Measurements from ENCODE around the gene KCTD2.

KCTD2 gene

DNA sequence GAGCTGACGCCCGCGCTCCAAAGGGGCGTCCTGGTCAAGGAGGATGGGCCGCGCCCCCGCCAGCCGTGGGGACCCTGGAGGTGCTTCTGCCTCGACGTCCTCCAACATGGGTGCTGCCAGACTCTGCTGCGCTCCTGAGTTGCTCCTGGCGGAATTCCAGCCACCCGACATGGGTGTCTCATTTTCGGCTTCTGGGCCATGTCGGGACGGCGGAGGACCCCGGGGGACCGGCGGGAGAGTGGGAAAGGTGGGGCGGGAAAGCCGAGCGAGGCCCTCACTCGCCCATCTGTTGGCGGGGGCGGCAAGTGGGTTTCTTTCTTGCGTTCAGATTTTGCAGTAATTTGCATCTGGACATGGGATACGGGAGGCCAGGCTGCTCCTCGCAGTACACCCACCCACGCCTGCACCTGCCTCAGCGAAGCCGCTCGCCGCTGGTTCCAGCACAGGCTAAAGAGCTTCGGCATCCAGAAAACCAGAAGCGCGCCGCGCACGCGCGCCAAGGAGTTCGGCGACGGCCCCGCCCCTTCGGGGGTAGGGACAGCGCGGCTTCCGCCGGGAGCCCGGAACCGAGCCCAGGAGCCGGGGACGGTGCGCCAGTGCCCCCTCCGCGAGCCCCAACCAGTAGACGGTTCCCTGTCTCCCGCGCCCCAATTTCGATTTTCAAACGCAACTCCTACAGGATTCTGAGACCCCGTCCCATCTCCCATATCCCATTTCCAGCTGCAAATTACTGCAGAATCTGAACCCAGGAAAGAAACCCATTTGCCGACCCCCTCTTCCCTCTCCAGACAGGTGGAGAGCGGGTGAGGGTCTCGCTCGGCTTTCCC is 62.6 kb downstream of the KCTD2 start, which contains the start of gene ARMC7:
TSS of gene ARMC7 (plus strand) at position 563 of the 827 bp plus-strand sequence. CDS start 320 bp downstream, outside the sequence.
- DNase-seq (peak; percentile 88 to 90), ATAC-seq (peak; percentile 84)
- Mint-ChIP-seq H3K4me1 (peaks cover 42% of the 10 kb centered on the region), H3K4me3 (peak within 1 kb of the TSS; percentile 89 to 93), H3K9me3 (no peaks in the 10 kb centered on the region), H3K27me3 (no peaks in the 10 kb centered on the region), H3K27ac (peak within 1 kb of the TSS; percentile 66 to 75)

GRCh38 chr17:75110234-75110937 is 63.4 kb downstream of the KCTD2 start:
- Mint-ChIP-seq H3K9me3 (no peaks in the 10 kb centered on the region), H3K27ac (peak overlapping the region; percentile 48 to 61), H3K4me1 (peaks cover 48% of the 10 kb centered on the region), H3K27me3 (no peaks in the 10 kb centered on the region), H3K4me3 (peak overlapping the region; percentile 89 to 93)
- ATAC-seq (no peak), DNase-seq (peak; percentile 30 to 36)

- Mint-ChIP-seq H3K27ac (no peak overlapping the region), H3K4me3 (peak overlapping the region in 1 of 2 donors; percentile 1), H3K4me1 (peaks cover 48% of the 10 kb centered on the region), H3K27me3 (no peaks in the 10 kb centered on the region), H3K9me3 (no peaks in the 10 kb centered on the region)
- DNase-seq (no peak), ATAC-seq (no peak)
These were observed 64.8 kb downstream of the KCTD2 start for GRCh38 chr17:75111777-75112335.

DNA sequence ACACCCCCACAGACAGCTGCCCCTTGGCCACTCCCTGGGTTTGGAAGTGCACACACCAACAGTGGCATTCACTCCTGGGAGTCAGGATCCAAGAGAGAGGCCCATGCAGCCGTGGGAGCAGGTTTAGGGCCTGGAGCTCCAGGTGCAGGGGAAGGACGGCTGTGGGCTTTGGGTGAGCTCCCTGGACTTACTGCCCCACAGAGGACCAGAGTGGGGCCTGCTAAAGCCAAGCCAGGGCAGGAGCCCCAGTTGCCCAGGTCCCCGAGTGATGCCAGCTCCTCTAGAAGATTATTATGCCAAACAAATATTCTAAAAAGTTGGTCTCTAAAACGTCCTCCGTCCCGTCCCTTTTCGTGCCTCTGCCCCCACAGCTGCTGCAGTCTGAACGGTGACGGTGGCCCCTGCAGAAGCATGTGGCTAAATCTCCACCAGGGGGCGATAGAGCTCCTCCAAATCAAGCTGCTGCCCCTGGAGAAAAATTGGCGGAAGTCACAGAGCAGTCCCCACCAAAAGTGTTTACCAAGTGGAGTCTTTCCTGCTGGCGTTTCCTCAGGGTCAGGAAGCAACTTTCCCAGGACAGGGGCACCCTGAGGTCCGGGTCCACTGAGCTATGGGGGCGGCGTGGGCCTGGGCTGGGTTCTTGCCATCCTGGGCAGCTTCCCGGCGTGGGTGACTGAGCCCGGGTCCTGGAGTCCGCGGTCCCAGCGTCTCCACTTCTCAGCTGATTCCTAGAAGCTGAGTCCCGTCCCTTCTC is 67.0 kb downstream of the KCTD2 start:
- H3K4me3 Mint-ChIP-seq: peak overlapping the region; percentile 89 to 97
- H3K27ac Mint-ChIP-seq: peak overlapping the region; percentile 97 to 99
- no peaks in the 10 kb centered on the region for H3K9me3 Mint-ChIP-seq
- DNase-seq (peak; percentile 90), ATAC-seq (peak; percentile 76)
- no peaks in the 10 kb centered on the region for H3K27me3 Mint-ChIP-seq
- peaks cover 43% of the 10 kb centered on the region for H3K4me1 Mint-ChIP-seq

GRCh38 chr17:75114552-75115314 is 67.7 kb downstream of the KCTD2 start:
- Mint-ChIP-seq H3K27ac (peak overlapping the region; percentile 97 to 99), H3K4me1 (peaks cover 42% of the 10 kb centered on the region), H3K4me3 (peak overlapping the region; percentile 89 to 97), H3K27me3 (no peaks in the 10 kb centered on the region), H3K9me3 (no peaks in the 10 kb centered on the region)
- DNase-seq: peak in 1 of 2 donors; percentile 24
- ATAC-seq: peak; percentile 42
